ENCODE results near the gene PLCL2.

GRCh38 chr3:16908016-16908807, 23.5 kb downstream of the PLCL2 start:
- TF ChIP-seq POLR2A (IDR thresholded peaks at IDR 0.05; ENCODE audit: low read depth, low read length) (no peak), CTCF (IDR thresholded peaks at IDR 0.05; ENCODE audit: extremely low read depth in 1 of 2, insufficient read depth in 1 of 2, low read depth in 1 of 2, low read length in 2 of 2) (no peak), EZH2 (IDR thresholded peaks at IDR 0.05; ENCODE audit: borderline replicate concordance, low read depth, low read length, severe bottlenecking) (no peak)
